GM21360 (cell line): ENCODE measurements around the gene SRSF5.

Experiments used
- ATAC-seq: cut with Tn5 transposase; IDR thresholded peaks from one replicate; pipeline ENCODE4 v1.9.1; 2021; ENCODE audit warnings: mild to moderate bottlenecking, moderate library complexity; ENCODE audit not compliant: unreplicated experiment

The SRSF5 gene

DNA sequence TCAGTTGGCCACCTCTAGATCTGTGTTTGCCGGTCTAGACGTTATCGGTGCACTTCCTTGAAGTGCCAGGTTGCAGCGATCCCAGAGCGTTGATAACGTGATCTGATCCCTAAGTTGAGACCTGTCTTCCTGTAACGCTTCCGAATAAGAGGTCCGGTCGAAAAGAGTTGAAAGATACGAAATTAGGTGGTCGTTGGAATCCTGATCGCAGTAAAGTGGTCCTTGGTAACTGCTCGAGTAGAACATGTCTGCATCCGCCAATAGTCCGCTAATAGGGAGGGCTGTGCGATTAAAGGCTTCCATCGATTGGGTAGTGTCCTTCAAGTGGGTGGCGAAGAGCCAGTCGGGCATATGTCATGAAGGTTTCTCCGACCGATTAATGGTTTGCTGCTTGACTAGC, 2.7 kb downstream of the SRSF5 start:
- ATAC-seq, result no peak

DNA sequence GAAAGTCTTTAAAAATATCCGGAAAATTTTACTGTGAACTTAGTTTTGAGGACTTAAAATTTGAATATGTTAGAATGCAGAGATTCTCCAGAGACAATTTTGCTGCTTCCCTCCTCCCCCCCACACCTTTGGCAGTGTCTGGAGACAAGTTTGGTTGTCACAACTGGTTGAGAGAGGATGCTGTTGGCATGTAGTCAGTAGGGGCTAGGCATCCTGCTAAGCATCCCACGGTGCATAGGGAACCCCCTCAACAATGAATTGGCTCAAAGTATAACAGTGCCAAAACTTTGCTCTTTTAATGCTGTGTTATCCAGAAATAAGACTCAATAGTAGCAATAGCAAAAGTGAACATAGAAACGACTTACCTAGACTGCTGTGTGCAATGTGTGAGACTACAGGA, 3.6 kb downstream of the SRSF5 start:
- no peak for ATAC-seq

DNA sequence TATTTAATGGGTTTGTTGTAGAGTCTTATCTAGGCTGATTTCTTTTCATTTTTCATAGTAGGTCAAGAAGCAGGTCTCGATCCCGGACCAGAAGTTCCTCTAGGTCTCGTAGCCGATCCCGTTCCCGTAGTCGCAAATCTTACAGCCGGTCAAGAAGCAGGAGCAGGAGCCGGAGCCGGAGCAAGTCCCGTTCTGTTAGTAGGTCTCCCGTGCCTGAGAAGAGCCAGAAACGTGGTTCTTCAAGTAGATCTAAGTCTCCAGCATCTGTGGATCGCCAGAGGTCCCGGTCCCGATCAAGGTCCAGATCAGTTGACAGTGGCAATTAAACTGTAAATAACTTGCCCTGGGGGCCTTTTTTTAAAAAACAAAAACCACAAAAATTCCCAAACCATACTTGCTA, 4.2 kb downstream of the SRSF5 start:
- ATAC-seq, result no peak

DNA sequence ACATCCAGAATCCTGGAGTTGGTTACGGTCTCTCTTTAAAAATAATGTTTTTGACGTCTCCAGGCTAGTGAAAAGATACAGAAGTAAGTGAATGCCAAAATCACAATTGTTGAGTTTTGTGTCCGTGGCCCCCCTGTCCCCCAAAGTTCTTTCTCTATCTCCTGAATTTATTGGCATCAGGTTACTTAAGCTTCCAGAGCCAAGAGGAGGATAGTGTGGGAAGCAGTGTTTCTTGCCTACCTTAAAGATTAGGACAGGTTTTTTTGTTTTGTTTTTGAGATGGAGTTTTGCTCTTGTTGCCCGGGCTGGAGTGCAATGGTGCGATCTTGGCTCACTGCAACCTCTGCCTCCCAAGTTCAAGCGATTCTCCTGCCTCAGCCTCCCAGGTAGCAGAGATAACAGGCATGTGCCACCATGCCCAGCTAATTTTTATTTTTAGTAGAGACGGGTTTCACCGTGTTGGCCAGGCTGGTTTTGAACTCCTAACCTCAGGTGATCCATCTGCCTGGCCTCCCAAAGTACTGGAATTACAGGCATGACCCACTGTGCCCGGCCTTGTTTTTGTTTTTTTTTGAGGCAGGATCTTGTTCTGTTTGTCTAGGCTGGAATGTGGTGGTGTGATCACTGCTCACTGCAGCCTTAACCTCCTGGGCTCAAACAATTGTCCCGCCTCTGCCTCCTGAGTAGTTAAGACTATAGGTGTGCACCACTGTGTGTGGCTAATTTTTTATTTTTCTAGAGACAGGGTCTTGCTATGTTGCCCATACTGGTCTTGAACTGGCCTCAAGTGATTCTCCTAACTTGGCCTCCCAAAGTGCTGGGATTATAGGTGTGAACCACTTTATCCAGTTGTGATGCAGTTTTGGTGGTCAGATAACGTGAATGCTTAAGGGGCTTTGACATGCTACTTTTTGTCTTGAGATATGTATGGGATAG, 5.4 kb downstream of the SRSF5 start:
- ATAC-seq, result no peak

DNA sequence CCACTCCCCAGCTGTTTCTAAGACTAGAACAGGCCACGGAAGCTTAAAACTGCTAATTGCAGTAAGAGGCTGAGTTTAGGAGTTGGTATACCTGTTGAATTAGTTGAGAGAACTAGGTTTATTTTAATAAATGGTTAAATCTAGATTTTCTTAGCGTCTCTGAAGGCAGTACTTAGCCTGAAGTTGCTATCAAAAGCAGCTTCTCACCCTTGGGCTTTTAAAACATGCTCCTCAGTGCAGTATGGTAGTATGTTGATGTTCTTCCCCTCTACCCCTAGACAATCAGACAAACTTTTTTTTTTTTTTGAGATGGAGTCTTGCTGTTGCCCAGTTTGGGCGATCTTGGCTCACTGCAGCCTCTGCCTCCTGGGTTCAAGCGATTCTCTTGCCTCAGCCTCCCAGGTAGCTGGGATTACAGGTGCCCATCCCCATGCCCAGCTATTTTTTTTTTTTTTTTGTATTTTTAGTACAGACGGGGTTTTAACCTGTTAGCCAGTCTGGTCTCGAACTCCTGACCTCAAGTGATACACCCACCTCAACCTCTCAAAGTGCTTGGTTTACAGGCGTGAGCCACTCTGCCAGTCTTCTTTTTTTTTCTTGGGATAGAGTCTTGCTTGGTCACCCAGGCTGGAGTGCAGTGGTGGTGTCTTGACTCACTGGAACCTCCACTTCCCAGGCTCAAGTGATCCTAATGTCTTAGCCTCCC, 6.8 kb downstream of the SRSF5 start:
- ATAC-seq, result no peak

DNA sequence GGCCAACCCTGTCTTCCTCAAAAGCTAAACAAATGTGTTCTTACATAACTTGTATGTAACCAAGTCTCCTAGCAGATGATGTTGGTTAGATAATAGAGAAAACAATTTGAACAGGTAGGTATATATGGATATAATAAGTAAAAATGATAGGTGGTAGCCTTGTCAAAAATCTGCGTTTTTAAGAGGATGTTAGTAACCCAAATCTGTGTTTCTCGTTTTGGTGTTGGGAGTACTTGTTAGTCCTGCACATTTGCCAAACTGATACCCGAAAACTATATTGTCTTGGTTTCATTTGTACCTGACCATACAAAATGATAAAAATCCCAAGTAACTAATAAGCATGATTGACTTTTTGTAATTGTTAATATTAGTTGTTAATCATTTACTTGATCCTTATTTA, 8.1 kb downstream of the SRSF5 start:
- ATAC-seq, result no peak

DNA sequence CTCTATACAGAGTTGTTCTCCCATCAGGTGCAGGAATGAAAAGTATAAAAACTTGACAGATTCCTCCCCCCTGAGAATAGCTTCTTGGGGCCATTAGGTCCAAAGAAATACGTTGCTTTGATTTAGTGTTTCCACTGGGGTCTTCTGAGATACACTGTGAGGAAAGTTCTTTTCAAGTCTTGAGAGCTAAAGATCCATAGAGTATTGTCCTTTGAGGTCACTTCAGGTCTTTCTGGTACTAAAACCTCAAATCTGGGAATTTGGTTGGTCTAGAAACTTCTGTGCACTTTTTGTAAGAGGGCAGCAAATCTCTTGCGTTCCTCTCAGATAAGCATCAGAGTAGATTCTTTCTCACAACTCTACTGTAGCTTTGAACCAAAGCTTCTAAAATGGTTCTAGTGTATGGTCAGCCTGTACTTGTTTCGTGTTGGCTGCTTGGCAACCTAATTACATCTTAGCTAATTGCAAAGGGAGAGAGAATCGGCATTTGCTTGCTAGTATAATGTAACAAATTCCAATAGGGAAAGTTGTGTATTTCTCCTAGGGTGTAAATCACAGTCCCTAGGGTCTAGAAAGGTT, 10.0 kb downstream of the SRSF5 start:
- no peak for ATAC-seq

DNA sequence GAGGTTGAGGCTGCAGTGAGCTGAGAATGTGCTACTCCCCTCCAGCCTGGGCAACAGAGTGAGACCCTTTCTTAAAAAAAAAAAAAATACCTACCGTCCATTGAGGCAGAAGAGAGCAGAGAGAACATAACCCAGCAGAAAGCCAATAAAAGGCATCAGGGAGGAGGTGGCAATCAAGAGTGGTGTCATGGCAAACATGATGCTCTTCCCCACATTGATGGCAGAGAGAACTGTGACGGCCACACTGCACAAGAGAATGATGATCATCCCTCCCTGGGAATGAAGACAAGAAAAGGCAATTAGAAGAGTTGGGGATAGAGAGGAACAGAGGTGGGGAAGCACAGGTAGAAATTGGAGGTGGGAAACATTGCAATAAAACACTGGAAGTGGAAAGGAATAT, 12.1 kb downstream of the SRSF5 start:
- no peak for ATAC-seq

DNA sequence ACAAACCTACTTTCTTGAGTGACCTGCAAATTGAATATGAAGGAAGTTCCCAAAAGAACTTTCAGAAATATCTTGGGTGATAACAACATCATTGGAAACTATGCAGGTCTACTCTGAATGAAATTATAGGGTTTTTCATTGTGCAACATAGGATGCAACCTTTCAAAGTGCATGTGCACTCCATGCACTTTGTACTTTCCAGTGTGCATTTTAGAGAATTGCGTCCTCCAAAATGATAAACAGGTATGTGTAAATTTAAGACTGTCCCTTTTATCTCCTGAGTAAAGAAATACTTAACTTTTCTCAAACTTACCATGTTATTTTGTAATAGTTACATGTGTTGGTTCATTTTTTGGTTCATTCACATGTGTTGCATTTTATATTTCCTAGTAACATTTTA, 13.2 kb downstream of the SRSF5 start:
- ATAC-seq, result no peak

DNA sequence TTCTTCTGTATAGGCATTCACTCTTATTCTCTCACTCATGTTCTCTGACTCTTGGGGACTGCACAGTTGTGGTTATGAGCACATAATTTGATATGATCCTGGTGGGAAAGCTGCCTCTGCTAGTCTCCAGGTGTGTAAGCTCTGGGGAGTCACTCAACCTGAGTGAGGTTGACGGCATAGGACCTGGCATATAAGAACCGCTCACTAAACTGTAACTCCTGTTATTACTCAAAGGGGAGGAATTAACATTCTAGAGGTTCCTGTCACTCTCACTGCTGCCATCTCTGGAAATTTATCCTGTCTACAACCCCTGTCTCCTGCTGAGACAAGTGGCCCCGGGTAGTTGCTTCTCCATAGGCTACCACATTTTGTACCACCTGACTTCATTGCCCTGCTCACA, 14.0 kb downstream of the SRSF5 start:
- ATAC-seq, result no peak

DNA sequence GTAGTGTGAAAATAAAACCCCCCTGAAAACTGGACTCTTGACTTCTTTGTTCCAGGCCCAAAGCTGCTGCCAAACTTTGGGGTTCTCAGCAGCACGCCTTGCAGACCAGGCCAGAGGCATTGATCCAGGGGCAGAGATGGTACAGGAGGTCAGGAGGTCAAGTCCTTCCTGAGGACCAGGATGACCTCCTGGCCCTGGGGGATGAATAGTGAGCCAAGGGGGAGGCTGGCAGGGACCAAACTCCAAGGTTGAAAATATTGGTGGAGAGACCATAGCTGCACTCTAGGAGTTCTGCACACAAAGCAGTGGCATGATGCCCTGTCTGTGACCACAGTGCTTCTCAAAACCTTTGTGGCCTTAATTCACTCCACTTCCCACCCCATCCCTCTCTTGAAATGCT, 18.0 kb downstream of the SRSF5 start:
- ATAC-seq, result no peak

DNA sequence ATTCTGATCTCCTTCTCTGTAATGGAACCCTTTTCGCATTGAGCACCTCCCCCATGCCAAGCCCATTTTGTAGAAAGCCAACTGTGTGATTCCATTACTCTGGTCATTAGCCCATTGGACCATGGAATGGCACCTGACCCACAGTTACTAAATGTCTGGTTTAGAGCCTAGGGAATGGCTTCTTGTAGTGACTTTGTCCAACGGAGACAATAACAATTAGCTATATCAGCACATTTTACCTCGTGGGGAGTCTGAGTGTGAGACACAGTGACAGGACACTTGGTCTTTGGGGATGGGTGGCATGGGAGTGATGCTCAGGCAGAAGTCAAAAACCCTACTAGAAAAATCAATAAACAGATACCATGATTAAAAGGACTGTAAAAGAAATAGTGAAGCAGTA, 19.7 kb downstream of the SRSF5 start:
- no peak for ATAC-seq

DNA sequence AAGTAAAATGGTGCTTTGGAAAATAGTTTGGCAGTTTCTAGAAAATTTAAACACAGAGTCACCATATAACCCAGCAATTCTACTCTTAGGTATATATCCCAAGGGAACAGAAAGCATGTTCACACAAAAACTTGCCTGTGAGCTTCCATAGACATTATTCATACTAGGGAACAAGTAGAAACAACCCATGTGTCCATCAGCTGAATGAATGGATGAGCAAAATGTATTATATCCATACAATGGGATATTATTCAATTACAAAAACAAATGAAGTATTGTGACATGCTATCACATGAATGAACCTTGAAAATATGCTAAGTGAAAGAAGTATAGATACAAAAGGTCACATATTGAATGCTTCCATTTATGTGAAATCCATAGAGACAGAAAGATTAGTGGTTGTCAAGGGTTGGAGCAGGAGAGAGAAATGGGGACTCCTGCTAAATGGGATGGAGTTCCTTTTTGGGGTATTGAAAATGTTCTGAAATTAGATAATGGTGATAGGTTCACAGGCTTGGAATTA, 22.2 kb downstream of the SRSF5 start:
- no peak for ATAC-seq

DNA sequence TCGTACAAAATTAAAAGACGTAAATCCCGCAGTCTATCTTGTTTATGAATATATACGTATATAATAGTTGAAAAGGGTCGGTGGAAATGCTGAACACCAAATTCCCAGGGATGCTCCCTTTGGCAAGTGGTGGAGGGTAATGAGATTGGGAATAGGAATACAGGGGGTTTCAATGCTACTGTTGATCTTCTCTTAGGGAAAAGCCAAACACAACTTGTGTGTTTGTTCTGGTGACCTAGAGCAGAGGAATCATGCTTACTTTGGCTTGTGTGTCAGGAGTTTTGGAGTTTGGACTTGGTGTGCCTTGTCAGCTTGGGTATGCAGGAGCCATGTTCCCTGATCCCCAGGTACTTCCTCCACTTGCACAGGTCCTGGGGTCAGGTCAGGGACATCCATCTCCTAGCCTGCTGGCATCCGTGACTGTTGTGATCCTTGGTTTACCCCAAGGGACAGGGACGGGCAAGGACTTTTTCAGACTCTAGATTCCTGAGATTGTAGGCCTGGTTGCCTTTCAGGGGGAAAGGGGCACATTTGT, 26.0 kb downstream of the SRSF5 start:
- ATAC-seq, result no peak

DNA sequence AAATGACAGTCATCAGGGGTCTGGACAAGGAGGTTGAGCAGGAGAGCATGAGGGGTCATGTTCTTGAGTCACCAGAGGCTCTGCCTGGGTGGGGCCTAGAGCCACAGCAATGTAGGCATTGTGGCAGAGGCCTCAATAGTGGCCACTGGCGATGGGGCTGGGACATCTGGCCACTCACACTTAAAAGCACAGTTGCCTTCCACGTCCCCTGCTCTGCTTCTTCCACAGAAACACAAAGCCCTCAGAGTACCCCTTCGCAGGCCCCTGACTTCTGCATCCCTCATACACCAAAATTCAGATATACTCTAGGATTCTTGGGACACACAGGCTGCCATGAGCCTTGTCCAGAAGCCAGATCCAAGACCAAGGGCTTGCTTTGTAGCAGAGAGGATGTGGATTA, 27.8 kb downstream of the SRSF5 start:
- ATAC-seq, result no peak

DNA sequence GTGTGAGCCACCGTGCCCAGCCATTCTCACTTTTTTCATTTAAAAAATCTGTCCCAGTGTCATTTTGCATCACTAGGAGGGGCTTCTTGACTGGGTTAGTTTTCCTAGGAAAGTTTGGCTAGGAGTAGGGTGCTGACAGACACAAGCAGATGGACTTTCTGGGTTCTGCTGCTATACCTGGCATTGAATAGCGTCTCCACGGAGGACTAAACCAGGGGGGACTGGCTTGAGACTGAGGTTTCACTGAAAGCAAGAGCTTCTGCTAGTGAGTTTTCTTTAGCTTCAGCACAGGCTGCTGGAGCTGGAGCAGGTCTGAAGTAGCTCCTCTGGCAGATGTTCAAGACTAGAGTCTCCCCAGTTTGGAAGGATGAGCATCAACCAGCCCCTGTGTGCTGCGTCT, 28.7 kb downstream of the SRSF5 start:
- ATAC-seq, result no peak

DNA sequence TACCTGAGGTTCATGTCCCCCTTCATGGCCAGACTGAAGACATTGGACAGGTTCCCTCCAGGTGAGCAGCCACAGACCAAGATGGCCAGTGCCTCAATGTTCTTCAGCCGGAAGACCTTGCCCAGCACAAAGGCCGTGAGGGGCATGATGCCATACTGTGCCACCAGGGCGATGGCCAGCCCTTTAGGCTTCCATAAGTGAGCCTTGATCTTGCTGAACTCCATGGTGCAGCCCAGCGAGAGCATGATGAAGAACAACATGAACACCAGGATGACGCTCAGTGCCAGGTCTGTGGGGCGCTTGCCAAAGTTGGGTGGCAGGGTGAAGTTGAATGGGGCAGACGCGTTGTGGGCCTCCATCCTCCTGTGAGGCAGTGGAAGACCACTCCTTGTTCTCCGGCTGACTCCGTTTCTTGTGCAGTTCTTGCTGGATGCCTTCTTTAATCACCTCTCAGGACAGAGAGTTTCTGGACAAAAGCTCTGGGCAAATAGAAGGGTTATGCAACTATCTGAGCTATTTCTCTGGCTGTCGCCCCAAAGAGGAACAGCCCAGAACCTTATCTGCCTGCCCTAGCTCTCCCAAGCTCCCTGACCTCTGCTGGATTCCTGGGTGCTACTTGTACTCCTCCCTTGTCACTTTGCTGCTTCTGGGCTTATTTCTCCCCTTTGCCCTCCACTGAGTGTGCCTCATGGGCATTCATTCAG, 30.0 kb downstream of the SRSF5 start, which contains the start of gene SLC10A1:
Gene SLC10A1, minus strand, starts transcription at position 445 of the 704 bp plus-strand sequence. Its CDS starts 86 bp downstream, at position 359.
- ATAC-seq, result no peak

DNA sequence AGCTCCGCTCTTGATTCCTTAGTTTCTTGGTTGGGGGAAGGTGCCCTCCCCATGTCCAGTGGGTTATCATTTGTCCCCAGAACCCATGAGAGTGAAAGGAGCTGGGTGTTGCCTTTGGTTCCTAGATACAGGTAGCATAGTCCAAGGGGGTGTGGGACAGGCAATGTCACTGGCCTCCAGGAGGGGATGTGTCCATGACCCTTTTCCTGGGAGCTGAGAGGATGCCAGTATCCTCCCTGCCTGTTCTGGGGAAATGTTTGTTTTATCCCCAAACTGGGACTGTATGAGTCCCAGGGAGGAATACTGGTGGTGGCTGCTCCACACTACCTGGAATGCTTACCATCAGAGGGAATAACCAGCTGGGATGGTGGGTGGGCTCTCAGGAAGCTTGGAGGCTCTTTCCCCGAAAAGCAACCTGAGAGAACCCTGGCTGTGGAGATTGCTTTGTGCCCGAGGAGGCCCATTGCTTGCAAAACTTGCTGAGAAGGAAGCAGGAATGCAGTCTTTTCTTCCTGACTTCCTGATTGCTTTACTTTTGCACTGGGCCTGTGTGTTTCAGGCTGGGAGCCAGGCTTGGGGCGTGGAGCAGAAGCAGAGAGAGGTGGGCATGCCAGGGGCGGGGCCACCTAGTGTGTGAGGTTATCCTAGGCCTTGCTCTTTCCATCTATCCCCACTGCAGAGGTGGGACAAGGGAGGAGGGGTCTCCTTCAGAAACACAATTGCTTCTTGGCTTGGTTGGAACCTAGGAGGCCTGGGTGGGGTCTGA, 30.8 kb downstream of the SRSF5 start:
- no peak for ATAC-seq

DNA sequence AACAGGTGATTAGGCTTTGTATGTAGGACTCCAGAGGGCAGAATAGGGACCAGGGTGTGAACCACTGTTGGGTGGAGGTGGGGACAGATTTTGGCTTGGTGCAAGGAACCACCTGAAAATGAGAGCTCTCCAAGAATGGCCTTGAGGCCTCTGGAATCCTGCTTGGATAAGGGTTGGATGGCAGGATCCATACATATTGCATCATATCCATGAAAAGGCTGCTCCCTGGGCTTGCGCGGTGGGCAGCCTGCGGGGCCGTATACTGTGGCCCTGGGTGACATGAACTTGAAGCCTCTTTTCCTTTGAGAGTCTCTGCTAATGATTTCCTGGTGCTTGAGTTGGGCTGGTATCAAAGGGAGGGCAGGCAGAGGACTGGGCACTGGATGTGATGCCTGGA, 31.4 kb downstream of the SRSF5 start:
- no peak for ATAC-seq

DNA sequence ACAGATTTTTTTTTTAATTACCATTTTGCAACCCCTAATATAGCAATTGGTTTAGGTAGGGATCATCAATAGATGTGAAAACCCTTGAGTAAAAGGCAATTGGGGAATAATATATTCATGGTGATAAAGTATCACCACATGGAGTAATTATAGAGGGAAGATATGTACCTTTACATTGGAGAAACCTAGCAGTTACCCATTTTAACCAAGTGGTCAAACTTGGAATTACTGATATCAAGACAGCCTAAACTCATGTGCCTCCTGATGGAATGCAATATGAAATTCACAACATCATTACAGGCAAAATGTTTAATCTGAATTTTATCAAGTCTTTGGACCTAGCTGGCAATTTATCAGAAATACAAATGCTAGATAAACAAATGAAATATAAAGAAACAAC, 36.8 kb downstream of the SRSF5 start:
- no peak for ATAC-seq
